Stimulated activated CD8-positive, alpha-beta memory T cell treated with anti-CD3 and anti-CD28 coated beads, Interleukin-15, amount 100 ng/mL, for 24 hours (primary cell): ENCODE measurements around the gene ZNRF3.

ENCODE experiments used
- DNase-seq: peaks from one replicate; pipeline ENCODE4 v3.0.0-alpha.2; 2020; ENCODE audit warnings: low read depth

ZNRF3 gene

DNA sequence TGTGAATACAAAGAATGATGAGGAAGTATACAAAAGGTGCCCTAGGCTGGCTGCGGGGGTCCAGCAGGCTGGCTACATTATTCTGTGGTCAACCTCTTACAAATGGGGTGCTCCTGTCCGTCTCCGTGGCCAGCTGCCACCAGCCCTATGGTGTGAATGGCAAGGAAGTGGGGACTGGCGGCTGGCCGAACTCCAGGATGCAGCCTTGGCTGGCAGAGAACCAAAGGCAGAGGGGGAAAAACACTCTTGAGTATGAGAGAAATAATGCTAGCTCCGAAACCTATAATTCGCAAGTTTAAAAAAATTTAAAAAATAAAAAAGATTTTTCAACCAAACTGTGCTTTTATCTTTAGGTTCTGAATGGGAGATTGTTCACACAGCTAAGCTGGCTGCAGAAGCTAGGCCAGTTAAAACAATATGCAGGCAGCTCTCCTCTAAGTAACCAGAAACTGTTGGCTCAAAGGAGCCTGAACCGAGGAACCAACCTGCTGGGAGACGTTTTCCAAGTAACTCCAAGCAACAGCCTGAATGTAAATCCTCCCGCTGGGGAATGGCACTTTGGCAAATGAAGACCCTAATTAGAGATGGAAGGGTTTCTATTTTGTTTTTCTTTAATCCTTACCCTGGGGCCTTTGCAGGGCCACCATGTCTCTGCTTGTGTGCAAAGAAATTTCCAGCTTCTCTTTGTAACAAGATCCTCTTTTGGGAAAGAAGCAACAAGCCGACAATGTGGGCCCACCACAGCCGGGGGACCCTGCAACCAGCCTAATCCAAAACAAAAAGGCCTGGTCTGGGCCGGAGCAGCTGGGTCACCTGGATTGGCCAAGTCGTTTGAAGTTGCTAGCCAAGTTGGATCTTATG is 128.1 kb downstream of the ZNRF3 start:
- no peak for DNase-seq

DNA sequence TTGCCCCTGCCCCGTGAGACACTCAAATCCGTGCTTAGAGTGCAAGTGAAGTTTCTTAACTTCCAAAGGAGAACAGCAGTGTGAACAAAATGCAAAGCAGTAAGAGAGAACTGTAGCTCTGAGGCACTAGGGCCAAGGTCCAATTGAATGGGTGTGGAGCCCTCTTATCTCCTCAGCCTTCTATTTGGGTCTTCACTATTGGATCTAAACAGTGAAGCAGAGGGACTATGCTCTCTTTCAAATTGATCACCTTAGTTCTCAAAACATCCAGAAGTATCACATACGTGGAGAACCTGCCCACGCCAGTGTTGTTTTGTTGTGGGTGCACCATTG is 128.7 kb downstream of the ZNRF3 start:
- no peak for DNase-seq

DNA sequence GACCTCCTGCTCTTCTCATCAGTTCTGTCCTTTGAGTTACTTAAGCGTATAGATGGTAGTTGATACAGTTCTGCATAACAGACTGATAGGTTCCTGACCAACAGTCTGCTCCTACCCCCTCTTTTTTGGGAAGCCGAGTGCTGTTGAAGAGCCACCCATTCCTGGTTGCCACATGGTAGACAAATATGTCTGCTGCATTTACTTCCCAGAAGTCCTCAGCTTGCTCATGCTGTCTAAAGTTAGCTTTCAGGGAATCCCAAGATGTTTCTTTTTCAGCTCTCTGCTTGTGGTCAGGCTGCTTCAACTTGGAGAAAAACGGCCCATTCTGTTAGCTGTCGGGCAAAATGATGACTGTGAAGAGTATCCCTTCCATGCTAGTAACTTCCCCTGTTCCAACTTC is 129.6 kb downstream of the ZNRF3 start:
- DNase-seq = no peak

DNA sequence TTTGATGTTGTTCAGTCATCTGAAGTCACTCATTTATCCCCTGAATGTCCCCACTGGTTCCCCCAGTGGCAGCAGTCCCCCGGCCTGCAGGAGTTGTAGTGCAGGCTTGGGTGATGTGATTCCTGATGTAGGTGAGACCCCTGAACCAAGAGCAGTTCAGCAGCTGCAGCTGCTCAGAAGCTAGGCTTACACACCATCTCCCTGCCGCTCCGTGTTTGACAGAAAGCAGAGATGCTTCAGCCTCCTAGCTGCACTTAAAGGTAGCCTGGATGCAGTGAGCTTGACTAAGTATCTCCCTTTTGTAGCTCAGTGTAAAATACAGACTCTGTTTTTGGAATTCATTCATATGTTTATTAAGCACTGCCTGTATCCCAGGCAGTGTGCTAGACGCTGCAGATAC is 130.9 kb downstream of the ZNRF3 start:
- no peak for DNase-seq

DNA sequence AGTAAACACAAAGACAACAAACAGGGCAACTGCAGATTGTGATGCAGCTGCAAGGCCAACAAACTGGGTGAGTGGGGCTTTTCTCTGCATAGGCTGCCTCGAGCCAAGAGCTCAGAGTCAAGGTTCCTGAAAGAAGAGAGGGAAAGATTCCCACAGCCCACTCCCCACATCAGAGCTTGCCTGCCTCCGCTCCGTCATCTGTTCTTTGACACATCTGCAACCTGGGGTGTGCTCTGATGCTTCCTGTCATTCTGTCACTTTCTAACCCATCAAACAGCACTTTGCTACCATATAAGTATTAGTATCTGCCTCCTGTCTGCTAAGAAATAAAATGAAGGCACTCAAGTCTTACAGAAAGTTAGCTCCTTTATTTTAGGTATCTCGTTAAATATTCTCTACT is 131.4 kb downstream of the ZNRF3 start:
- DNase-seq = no peak

DNA sequence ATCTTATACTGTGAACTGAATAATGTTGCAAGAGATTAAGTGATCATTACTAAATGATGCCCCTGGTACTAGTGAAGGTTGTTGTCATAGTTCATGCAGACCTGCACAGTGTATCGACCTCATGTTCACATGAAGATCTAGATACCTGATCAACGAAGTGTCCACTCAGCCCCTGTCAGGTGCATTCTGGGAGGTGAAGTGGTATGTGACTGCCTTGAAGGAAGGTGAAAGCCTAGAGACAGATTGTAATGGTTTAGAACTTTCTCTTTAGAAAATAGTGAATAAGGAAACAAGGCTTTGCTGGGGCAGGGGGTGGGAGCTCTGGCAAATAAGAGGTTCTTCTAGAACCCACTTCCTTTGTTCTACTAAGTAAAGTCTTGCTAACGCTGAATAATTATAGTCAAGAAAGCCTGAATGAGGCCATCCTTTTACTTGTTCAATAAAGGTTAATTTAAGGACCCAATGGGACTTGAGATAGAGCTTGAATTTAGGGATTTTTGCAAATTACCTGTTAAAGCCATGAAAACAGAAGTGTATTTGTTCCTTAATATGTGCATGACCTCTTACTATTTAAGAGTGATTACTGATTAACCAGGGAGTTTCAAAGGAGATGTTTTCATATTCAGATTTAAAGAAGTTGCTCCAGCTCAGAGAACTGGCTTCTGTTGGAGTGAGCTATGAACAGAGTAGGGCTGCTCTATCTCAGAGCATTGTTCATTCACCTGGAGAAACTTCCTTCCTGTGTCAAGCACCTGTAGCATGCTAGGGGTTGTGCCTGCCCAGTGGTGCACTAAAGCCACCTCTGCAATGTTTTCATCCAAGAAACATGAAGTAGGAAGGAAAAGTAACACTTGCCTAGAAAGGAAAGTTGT is 132.9 kb downstream of the ZNRF3 start:
- DNase-seq = no peak

DNA sequence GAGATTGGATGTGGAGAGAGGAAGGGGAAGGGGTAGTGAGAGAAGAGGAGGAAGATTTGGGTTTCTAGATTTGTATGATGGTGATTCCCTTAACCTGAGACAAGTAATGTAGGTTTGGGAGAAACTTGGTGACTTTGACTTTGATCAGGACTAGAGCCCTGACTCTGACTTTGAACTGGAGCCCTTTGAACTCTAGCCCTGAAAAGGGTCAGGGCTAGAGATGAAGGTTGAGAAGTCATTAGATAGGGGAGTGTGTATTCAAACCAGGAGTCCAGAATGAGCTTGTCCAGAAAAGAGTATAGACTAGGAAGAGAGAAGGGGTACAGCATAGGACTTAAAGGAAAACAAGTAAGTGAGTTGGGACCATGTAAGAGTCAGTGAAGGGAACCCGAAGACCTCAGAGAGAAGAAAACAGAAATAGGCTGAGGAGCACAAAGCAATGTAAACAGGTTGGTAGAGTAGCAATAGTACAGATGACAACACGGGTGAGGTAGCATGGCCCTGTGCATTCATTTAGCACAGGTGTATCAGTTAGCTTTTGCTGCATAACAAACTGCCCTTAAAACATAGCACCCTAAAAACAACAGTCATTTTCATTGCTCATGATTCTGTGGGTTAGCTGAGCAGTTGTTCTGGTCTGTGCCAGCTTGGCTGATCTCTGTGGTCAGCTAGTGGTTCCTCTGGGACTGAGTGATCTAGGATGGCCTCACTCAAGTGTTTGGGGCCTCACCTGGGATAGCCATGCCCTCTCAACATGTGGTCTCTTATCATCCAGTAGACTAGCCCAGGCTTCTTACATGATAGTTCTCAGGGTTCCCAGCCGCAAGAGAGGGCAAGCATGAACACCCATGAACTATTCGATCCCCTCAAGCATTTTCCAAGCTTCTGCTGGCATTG is 135.2 kb downstream of the ZNRF3 start:
- DNase-seq = no peak

DNA sequence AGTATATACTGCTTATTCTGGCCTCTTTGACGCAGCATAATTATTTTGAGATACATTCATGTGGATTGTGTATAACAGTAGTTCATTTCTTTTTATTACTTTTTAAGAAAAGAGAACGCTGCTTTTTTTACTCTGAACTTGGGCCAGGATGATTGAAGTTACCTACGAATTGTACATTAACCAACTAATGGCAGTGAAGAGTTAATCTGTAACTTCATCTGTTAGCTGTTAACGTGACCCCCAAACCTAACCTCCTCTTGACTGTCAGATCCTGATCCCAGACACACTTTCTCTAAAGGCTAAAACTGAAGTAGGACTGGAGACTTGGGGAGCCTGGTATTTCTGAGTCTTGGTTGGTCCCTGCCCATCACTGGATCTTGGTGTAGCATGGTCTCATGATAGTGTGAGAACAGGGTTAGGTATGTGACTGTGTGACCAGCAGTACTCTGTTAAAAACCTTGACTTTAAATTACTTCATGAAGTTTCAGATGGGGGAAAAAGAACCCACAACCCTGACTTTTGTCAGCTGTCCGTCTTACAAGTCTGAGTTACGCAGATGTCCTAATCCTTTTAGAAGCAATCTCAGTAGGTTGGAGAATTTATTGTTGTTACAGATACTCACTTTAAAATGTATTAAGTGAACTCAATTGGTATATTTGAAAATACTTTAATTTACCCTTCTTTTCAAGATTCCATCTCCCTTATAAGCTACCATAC is 138.9 kb downstream of the ZNRF3 start:
- DNase-seq = no peak

DNA sequence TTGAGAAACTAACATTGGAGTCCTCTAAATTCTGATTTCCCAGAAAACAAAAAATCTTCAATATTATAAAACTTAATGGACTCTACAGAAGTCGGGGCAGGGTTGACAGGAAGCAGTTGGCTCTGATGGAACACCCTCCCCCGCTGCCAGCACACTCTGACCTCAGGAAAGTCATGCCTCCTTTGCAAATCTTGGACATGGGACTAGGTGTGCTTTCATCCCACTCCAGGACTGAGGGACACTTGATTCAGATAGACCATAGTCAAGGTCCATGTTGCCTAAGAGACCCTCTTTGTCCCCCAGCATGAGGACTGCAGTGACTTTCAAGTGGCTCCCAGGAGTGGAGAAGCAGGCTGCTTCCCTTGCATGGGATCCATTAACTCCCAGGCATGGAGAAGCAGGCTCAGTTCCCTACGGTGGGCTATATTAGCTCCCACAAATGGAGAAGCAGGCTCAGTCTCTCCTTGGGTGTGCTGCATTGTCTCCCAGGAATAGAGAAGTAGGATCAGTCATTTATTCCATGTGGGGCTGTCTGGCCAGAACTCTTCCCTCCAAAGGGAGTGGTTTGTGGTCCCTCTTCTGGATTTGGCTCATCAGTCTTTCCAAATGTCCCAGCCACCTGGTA is 139.9 kb downstream of the ZNRF3 start:
- DNase-seq = no peak

DNA sequence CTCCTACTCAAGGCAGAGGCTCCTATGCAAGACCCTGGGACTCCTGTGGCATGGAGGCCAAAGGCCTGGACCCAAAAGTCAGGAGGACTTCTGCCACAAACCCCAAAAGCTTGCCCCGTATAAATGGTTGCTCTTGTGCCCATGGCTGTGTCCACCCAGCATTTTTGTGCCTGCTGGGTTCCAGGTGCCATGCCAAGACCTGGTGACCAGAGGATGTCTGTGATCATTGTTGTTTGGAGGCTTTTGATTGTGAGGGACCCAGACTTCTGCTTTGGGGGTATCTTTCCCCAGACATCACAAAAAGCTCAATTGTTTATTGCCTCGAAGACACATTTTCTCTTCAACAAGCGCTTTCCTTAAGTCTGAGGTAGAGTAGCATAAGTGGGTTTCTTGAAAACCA is 143.2 kb downstream of the ZNRF3 start:
- no peak for DNase-seq

DNA sequence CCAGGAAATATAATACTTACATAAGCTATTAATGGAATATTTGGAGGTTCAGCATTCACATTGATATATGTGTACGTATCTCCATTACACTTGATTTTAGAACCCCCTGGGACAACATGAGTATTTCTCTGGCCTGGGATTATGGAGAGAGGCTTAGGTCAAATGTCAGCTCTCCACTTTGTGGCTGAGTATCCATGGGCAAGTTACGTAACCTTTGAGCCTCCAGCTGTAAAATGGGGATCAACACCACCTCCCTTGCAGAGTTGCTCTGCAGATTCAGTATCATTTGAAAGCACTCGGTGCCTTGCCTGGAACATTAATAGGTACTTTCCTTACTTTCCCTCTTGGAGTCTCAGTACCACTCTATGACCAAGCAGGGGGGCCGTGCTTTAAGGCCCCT is 145.1 kb downstream of the ZNRF3 start:
- DNase-seq = no peak

DNA sequence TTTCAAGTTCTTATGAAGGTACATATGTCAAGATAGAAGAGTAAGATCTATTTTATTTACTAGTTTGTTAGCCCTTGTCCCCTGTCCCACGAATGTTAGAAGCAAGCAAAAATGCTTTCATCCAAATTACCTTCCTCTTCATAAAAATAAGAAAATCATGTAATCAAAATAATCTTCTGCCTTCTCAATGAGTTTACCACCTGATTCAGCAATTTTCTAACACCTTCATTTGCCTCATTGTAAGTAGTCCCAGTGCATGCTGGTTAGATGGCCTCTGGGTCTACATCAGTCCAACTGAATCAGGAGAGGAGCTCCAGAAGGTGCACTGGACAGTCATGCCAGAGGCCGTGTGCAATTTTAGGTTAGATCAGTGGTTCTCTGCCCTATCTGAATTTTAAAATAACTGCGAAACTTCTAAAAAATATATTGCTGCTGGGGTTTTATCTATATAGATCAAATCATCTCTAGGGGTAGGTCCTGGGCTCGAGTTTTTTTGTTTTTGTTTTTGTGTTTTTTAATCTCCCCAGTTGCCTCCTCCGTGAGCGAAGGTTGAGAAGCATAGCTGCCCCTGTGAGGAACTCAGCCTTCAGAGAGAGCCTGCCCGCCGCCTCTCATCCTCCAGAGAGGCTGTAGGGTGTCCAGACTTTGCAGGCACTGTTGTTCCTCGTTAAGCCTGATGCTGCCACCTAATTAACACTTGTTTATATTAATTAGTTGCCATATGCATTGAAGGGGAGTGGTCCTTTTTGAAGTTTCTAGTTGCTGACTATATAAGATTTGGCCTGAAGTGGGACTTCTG is 146.0 kb downstream of the ZNRF3 start:
- DNase-seq = no peak

DNA sequence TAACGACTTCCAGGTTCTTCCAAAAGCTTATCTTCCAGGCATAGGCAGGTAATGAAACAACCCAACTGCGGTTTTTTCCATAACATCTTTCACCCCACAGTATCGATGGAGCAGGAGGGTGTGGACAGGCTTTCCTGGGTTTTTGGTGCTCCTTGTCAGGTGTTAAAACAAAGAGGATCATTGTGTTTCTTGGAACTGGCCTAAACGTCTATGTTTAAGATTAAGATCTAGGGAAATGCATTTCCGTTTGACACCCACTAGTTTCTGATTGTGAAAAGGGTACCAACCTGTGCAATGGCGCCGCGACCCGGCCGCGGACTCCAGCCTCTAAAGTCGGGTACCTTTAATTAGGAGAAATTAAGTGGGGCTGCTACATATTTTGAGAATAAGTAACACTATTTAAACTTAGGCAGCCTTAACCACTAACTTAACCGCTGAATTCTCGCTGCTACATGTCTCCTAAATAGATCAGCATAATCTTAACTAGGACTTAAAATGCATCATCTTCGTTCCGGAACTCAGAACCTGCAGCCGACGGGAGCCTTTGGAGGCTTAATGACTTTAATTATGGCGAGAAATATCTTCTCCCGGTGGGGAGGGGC is 146.7 kb downstream of the ZNRF3 start:
- no peak for DNase-seq

DNA sequence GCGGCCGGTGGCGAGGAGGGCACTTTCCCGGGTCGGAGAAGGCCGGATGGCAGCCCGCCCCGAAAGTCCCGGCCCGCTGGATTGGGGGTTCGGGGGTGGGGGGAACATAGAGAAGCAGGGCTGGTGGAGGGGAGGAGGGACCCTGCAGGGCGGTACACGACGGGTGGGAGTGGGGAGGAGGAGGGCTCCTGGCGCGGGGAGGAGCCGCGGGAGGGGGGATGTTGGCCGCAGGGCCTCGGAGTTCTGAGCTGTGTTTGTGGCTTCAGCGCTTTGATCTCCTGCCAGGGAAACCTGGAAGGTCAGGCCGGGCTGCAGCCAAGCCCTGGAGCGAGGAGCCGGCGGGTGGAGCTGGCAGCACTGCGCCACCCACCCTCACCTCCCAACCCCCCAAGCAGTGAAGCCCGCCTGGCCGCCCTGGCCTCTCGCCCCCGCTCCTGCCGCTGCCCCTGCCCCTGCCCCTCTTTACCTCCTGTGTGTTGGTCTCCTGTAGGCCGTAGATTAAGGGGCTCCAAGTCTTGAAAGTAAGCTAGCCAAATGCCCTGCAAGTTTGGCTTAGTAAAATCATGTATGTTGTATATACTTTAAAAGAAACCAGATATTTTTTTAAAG is 147.3 kb downstream of the ZNRF3 start:
- DNase-seq = no peak

DNA sequence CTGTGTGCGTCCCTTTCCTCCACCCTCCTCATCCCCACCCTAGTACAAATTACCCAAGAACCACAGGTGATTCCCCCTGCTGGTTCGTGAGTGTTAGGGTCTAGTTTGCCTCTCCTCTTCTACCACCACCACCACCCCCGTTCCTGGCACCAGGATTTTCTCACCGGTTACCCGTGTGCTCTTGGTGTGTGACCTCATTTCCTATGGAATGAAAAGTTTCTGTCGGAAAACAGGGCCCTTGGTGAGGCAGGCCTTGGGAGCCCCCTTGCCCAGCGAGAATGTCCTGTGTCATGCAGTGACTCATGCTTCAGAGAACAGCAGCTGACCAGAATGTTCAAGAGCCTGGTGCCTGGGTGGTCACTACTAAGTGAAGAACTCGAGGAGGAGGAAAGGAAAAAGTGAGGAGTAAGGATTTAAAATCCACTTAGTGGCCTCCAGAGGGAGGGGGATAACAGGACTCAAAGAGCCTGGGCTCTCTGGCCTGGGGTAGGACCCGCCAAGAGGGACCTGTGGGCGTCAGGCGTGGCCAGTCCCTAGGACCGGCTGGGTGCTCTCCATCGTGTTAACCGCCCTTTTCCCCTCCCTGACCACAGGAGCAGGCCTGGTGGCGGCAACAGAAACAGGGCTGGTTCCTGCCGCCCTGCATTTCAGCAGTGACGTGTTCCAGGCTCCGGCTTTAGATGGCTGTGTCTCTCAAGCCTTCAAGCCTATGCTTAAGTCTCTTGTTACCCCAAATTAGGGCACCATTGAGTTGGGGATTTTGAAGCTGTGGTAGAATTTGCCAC is 148.0 kb downstream of the ZNRF3 start:
- no peak for DNase-seq

DNA sequence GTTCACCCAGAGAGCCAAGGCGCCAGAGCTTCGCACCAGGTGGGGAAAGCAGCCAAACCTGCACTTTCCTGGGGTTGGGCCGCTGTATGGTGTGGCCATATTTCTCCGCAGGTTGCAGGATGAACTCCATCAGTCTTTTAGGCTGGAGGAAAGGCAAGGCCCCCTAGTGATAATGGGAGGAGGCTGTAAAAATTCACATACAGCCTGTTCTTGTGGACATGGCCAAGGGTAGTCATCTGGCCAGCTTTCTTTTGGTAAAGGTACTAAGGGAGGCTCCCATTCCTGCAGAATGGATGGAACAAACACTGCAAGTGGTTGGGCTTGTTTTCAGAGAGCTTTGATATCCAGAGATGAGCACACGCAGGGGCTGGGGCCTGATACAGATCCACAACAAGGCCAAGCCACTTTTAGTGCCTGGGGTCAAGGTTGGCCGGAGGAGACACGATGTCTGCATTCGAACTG is 148.7 kb downstream of the ZNRF3 start:
- no peak for DNase-seq

DNA sequence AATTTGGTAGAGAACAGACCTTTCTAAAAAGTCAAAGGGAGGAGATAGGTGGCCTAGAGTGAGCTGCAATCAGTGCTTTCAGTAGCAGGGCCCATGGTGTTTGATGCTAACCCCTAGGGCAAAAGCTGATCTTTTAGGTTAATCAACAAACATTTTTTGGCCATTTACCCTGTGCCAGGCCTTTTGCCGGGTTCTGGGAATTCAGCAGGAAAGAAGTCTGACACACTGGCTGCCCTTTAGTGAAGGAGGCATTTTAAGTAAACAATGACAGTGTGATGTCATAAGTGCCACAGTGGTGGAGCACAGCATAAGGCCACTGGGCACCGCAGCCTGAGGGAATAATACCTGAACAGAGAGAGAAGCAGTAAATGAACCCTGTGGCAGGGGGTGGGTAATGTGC is 149.2 kb downstream of the ZNRF3 start:
- DNase-seq = no peak

DNA sequence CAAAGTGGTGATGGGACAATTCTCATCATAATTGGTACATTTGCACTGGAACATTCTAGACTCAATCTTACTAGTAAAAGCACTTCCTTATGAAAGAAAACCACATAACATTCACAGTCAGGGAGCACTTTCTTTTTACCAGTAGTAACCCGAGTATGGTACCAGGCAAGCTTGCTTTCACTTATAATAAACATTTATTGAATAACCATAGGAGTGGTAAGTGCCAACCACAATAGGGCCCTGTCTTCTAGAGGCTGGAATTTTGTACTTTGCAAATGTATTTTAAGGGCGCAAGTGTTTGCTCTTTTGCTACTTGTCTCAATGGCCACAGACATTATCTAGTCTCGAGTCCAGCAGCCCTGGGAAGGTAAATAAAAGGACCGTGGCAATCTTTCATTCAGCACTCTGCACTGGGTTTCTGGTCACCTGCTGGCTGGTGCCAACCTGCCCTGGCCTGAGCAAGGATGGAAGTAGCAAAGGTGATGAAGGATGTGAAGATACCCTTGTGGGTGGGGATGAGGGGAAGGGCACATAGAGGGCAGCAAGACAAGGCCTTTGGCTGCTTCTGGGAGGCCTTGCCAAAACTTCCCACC is 154.1 kb downstream of the ZNRF3 start:
- no peak for DNase-seq
